Body of pancreas (tissue), 4 donors: Measurements from ENCODE around the gene TUT4.

Source experiments
- POLR2A ChIP-seq, 3 donors: fragments of 450-650 bp; IDR thresholded peaks; one replicate each; pipeline ENCODE4 v1.6.1; 2016; ENCODE audit warnings: antibody characterized with exemption in 3 of 3, mild to moderate bottlenecking in 2 of 3
- TF ChIP-seq, protein P1 (sequence below), 7 experiments: fragments of 450-650 bp in 4 of 7; fragments of 200-600 bp in 3 of 7; sonication (generic) in 3 of 7; IDR thresholded peaks; one replicate each; pipeline ENCODE4 v1.5.1; 2016 to 2019; ENCODE audit warnings: antibody characterized with exemption in 7 of 7

DNA sequence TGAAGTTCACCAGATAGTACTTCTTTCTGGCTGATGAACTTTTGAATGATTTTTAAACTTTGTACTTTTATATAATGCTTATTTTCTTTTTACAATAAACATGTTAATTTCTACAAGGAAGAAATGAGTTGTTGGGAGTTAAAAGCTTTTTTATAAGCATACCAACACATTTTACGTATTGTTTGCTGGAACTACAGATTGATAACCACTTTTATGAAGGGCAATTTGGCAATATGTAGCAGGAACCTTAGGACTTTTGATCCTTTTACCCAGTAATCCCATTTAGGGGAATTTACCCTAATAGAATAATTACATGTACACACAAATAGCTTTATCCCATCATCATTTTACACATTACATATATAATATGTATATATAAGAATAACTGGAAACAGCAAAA, 132.2 kb downstream of the TUT4 start:
- TF ChIP-seq POLR2A (IDR thresholded peaks at IDR 0.05): no peak
- TF ChIP-seq, protein P1, sequence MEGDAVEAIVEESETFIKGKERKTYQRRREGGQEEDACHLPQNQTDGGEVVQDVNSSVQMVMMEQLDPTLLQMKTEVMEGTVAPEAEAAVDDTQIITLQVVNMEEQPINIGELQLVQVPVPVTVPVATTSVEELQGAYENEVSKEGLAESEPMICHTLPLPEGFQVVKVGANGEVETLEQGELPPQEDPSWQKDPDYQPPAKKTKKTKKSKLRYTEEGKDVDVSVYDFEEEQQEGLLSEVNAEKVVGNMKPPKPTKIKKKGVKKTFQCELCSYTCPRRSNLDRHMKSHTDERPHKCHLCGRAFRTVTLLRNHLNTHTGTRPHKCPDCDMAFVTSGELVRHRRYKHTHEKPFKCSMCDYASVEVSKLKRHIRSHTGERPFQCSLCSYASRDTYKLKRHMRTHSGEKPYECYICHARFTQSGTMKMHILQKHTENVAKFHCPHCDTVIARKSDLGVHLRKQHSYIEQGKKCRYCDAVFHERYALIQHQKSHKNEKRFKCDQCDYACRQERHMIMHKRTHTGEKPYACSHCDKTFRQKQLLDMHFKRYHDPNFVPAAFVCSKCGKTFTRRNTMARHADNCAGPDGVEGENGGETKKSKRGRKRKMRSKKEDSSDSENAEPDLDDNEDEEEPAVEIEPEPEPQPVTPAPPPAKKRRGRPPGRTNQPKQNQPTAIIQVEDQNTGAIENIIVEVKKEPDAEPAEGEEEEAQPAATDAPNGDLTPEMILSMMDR (IDR thresholded peaks at IDR 0.05): no peak
